Measurements from ENCODE around the gene ISL2. TPM values are rescaled to one million over a fixed set of nuclear protein-coding genes. Genes with fewer than 3 reads are reported as not detected.

ISL2 gene
- total and polyA plus RNA-seq, 2 of the 13 experiments (the other 11 are each of a cell fraction or from before 2014, with no cell fraction given) = 4.3 to 5.1 TPM

GRCh38 chr15:76312540-76313174 is 23.9 kb upstream of the ISL2 start (continued):
- TF ChIP-seq ZNF629 (CRISPR knock-in tag; conservative IDR thresholded peaks at IDR 0.05) (no peak), NBN (conservative IDR thresholded peaks at IDR 0.05) (no peak), SIN3B (IDR thresholded peaks at IDR 0.05; ENCODE audit: low read length) (no peak), HDAC1 (CRISPR knock-in tag; IDR thresholded peaks at IDR 0.05) (peak; percentile 50; the same call in 1 of the 2 replicates), CHD2 (IDR thresholded peaks at IDR 0.05; ENCODE audit: low read depth, low read length) (no peak), ZNF776 (CRISPR knock-in tag; IDR thresholded peaks at IDR 0.05) (no peak), PRDM15 (CRISPR knock-in tag; IDR thresholded peaks at IDR 0.05) (no peak), NFKB2 (CRISPR knock-in tag; IDR thresholded peaks at IDR 0.05; ENCODE audit: borderline replicate concordance) (no peak), SMC3 (IDR thresholded peaks at IDR 0.05; ENCODE audit: low read length) (no peak), SUZ12 (IDR thresholded peaks at IDR 0.05; ENCODE audit: low read depth, low read length) (no peak), ZNF605 (CRISPR knock-in tag; IDR thresholded peaks at IDR 0.05) (no peak), ZNF441 (CRISPR knock-in tag; IDR thresholded peaks at IDR 0.05; ENCODE audit: borderline replicate concordance) (peak; percentile 27; the same call in 1 of the 2 replicates), MTERF4 (CRISPR knock-in tag; IDR thresholded peaks at IDR 0.05) (no peak), CHD4 (IDR thresholded peaks at IDR 0.05; ENCODE audit: borderline replicate concordance, low read length) (no peak), EP300 (IDR thresholded peaks at IDR 0.05; ENCODE audit: low read depth in 2 of 2, low read length in 2 of 2) (peak in 1 of 2 experiments; percentile 58; a peak in 1 of 4 replicates), EP300 (CRISPR knock-in tag; IDR thresholded peaks at IDR 0.05; ENCODE audit: borderline replicate concordance) (0 out of 2 replicates have a peak, but pooled peaks have one; percentile 49), KMT2A (CRISPR knock-in tag; IDR thresholded peaks at IDR 0.05) (no peak), ZMYM3 (CRISPR knock-in tag; IDR thresholded peaks at IDR 0.05) (peak; percentile 51; the same call in 1 of the 2 replicates), KLF6 (CRISPR knock-in tag; IDR thresholded peaks at IDR 0.05) (no peak), ZBTB4 (CRISPR knock-in tag; IDR thresholded peaks at IDR 0.05; ENCODE audit: borderline replicate concordance) (no peak), MED13 (CRISPR knock-in tag; IDR thresholded peaks at IDR 0.05) (no peak), CSRNP2 (CRISPR knock-in tag; conservative IDR thresholded peaks at IDR 0.05; ENCODE audit: low read depth) (no peak)
